HepG2 (cell line): ENCODE results near the gene TMEM239. TPM values are rescaled to one million over a fixed set of nuclear protein-coding genes. Genes with fewer than 3 reads are reported as not detected.

ENCODE experiments used
- ATAC-seq: fragments of 200-7000 bp; cut with Tn5 transposase; 3 replicates; pipeline ENCODE4 v1.9.1; 2020; ENCODE audit warnings: mild to moderate bottlenecking, moderate library complexity
- BruUV-seq: library from RNA; stranded (reverse); fragments of 400-500 nt; replicated peaks from 2 replicates; lab custom pipeline; 2021; lab: Mats Ljungman, UMichigan
- CTCF ChIA-PET: fragments of 300-600 bp; formaldehyde crosslinking; extraction: SDS; loops from one replicate; lab custom pipeline; 2021; ENCODE audit warnings: low total read pairs, inconsistent platforms, low intra/inter-chr PET ratio; lab: Yijun Ruan, JAX
- POLR2A ChIA-PET: fragments of 350-600 bp; sonication (Branson Sonifier 250); formaldehyde crosslinking; loops from one replicate; lab custom pipeline; 2020; ENCODE audit warnings: antibody characterized with exemption, inconsistent platforms; lab: Yijun Ruan, JAX
- DNase-seq: peaks from one replicate; pipeline ENCODE4 v3.0.0-alpha.2; 2015; ENCODE audit warnings: low spot score
- FAIRE-seq: peaks from 3 replicates; lab custom pipeline; 2011; peaks lifted over from hg19 to GRCh38; lab: Jason Lieb, UNC
- H2AFZ ChIP-seq: one replicate; pipeline ENCODE4 v1.6.1; 2011; ENCODE audit warnings: low read length, inconsistent platforms
- H3K27ac ChIP-seq: fragments of 300-600 bp; 3 replicates; pipeline ENCODE4 v1.8.0; 2011; ENCODE audit warnings: mixed run types, mild to moderate bottlenecking, mixed read lengths, low read length, inconsistent platforms; ENCODE audit not compliant: insufficient read depth; ENCODE audit errors: extremely low read length
- H3K27me3 ChIP-seq, 2 experiments: fragments of 200-600 bp in 1 of 2; 2 replicates in 1 of 2; 3 replicates in 1 of 2; pipeline versions ENCODE4 v1.6.0 to v1.8.0; 2011; ENCODE audit warnings: low read length in 2 of 2, mild to moderate bottlenecking in 2 of 2, moderate library complexity in 2 of 2, inconsistent platforms in 1 of 2; ENCODE audit not compliant: insufficient read depth in 2 of 2, control insufficient read depth in 1 of 2
- H3K36me3 ChIP-seq, 2 experiments: fragments of 200-600 bp in 1 of 2; replicated peaks in 1 of 2; 2 replicates in 1 of 2; 3 replicates in 1 of 2; pipeline versions ENCODE4 v1.5.1 to v1.8.0; 2011; ENCODE audit warnings: low read length in 2 of 2, inconsistent platforms in 1 of 2; ENCODE audit not compliant: insufficient read depth in 2 of 2, control insufficient read depth in 1 of 2
- H3K4me1 ChIP-seq: 2 replicates; pipeline ENCODE4 v1.5.1; 2012; ENCODE audit warnings: low read length, inconsistent platforms; ENCODE audit not compliant: insufficient read depth
- H3K4me2 ChIP-seq: 2 replicates; pipeline ENCODE4 v1.6.0; 2011; ENCODE audit warnings: low read depth, low read length, inconsistent platforms
- H3K4me3 ChIP-seq, 3 experiments: fragments of 200-600 bp in 1 of 3; sonication (generic), shearing (Covaris generic) in 1 of 3; replicated peaks in 1 of 3; 2 replicates each; pipeline ENCODE4 v1.5.1; 2011 to 2016; ENCODE audit warnings: low read length in 3 of 3, inconsistent platforms in 2 of 3, low read depth in 2 of 3, mild to moderate bottlenecking in 2 of 3, control low read depth in 1 of 3, mixed read lengths in 1 of 3; ENCODE audit not compliant: insufficient read depth in 1 of 3
- H3K79me2 ChIP-seq: one replicate; pipeline ENCODE4 v1.6.1; 2011; ENCODE audit warnings: low read length, inconsistent platforms; ENCODE audit not compliant: insufficient read depth
- H3K9ac ChIP-seq: 2 replicates; pipeline ENCODE4 v1.6.0; 2011; ENCODE audit warnings: mild to moderate bottlenecking, low read depth, low read length, inconsistent platforms; ENCODE audit not compliant: insufficient read depth
- H3K9me3 ChIP-seq: 2 replicates; pipeline ENCODE4 v1.5.1; 2012; ENCODE audit warnings: mild to moderate bottlenecking, low read length
- H4K20me1 ChIP-seq: 2 replicates; pipeline ENCODE4 v1.6.0; 2011; ENCODE audit warnings: inconsistent platforms, mild to moderate bottlenecking, low read length, moderate library complexity; ENCODE audit not compliant: insufficient read depth
- AKNA ChIP-seq: sonication (generic); formaldehyde crosslinking; IDR thresholded peaks from 2 replicates; pipeline ENCODE4 v1.4.0; 2020; ENCODE audit warnings: missing genetic modification reagents, borderline replicate concordance
- EZH2 ChIP-seq: conservative IDR thresholded peaks from 2 replicates; pipeline ENCODE4 v1.6.1; 2012; ENCODE audit warnings: mild to moderate bottlenecking, low read depth, low read length, moderate library complexity
- ZNF646 ChIP-seq: sonication (generic); formaldehyde crosslinking; IDR thresholded peaks from 2 replicates; pipeline ENCODE4 v1.9.0; 2021; ENCODE audit warnings: mild to moderate bottlenecking, missing genetic modification reagents
- WGBS: methylation state at CpG from one replicate; pipeline ENCODE4 v1.1.6; 2017; ENCODE audit warnings: low lambda C conversion rate; 5-methylcytosine and 5-hydroxymethylcytosine counted together
- in situ Hi-C: cut with HindIII; loops from 2 replicates; pipeline ENCODE4 v1.10.0; 2017; ENCODE audit warnings: low pct_unique_long_range_greater_than_20kb; ENCODE audit not compliant: extremely low pct_ligation_motif_present
- intact Hi-C: fragments of 100-400 bp; cut with micrococcal nuclease; formaldehyde crosslinking; loops from one replicate; pipeline ENCODE4 v1.10.0; 2022; ENCODE audit not compliant: unreplicated experiment
- polyA plus RNA-seq, 8 experiments: library from polyadenylated mRNA; depleted of rRNA in 3 of 8; stranded (reverse) in 7 of 8; unstranded in 1 of 8; fragments of >200 nt; fragmentation: Illumina TruSeq in 4 of 8; extraction: Trizol in 4 of 8; gene quantifications; 2 replicates each; pipeline versions ENCODE4 v1.2.1 to v1.2.3, GENCODE V29; 2011 to 2016; ENCODE audit warnings: low read depth in 4 of 8, missing spikeins in 1 of 8, mixed read lengths in 1 of 8; ENCODE audit not compliant: insufficient read depth in 1 of 8
- total RNA-seq, 5 experiments: library from RNA; depleted of rRNA; stranded (reverse); fragments of >200 nt; fragmentation: Illumina TruSeq; extraction: Trizol; gene quantifications; 2 replicates each; pipeline ENCODE4 v1.2.3, GENCODE V29; 2016; ENCODE audit warnings: low read depth in 1 of 5

The TMEM239 gene
- total and polyA plus RNA-seq, 2 of the 13 experiments (the other 11 are each of a cell fraction or from before 2014, with no cell fraction given): not detected

GRCh38 chr20:2800521-2801285 lies 15.5 kb upstream of the TMEM239 start, which contains the start of gene CPXM1 (continued):
- TF ChIP-seq AKNA (CRISPR knock-in tag): no peak

DNA sequence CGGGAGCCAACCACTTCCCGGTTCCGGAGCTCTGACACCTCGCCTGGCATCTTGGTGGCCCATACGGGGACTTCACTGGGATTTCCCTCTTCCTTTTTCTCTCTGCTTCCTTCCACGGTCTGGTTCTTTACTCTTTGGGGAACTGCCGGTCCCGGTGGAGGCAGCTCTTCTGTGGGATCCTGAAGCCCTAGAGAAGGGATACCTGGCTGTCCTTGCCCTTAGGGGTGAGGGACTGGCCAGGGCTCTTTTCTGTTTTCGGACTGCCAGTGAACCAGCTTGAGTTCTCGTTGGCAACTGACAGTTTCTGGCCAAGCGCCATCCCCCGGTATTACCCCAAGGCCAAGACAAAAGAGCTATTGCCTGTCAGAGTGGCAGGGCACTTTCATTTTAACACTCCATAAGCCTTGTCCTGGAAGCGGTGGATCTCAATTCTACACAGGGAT lies 14.9 kb upstream of the TMEM239 start:
- no peaks in the 10 kb centered on the region for H3K36me3 ChIP-seq
- intact Hi-C loops (no loop called here), in situ Hi-C loops (no loop called here)
- no peak overlapping the region for H3K27ac ChIP-seq
- no TSS peak for BruUV-seq
- TF ChIP-seq EZH2: peak; percentile 97; the same call in 1 of the 2 replicates
- TF ChIP-seq ZNF646: no peak
- no peaks in the 10 kb centered on the region for H3K79me2 ChIP-seq
- H2AFZ ChIP-seq: no peak overlapping the region
- peaks cover 15 to 81% of the 10 kb centered on the region in 2 experiments for H3K27me3 ChIP-seq
- POLR2A ChIA-PET: no interaction called here
- H3K4me3 ChIP-seq: 0 out of 6 replicates have a peak overlapping the region, but pooled peaks of 1 of the 3 experiments have one; percentile 55
- H3K4me2 ChIP-seq: peak overlapping the region; percentile 64
- no peak overlapping the region for H3K9ac ChIP-seq
- no peak for DNase-seq
- no peak for ATAC-seq
- CTCF ChIA-PET: no interaction called here
- H4K20me1 ChIP-seq: no peaks in the 10 kb centered on the region
- H3K9me3 ChIP-seq: no peaks in the 10 kb centered on the region
- no peak for FAIRE-seq
- H3K4me1 ChIP-seq: peaks cover 15% of the 10 kb centered on the region
- WGBS: 19% methylated on average over 13 of the region's 13 CpGs
